SK-N-MC (cell line): ENCODE data around the gene HEMGN.

Experiments
- EZH2 ChIP-seq: fragments of 200-600 bp; sonication (generic); IDR thresholded peaks from one replicate; pipeline ENCODE4 v1.6.1; 2017; ENCODE audit warnings: antibody characterized with exemption
- POLR2AphosphoS5 ChIP-seq: IDR thresholded peaks from 2 replicates; pipeline ENCODE4 v1.6.1; 2012; ENCODE audit warnings: mild to moderate bottlenecking, low read depth, low read length, borderline replicate concordance

DNA sequence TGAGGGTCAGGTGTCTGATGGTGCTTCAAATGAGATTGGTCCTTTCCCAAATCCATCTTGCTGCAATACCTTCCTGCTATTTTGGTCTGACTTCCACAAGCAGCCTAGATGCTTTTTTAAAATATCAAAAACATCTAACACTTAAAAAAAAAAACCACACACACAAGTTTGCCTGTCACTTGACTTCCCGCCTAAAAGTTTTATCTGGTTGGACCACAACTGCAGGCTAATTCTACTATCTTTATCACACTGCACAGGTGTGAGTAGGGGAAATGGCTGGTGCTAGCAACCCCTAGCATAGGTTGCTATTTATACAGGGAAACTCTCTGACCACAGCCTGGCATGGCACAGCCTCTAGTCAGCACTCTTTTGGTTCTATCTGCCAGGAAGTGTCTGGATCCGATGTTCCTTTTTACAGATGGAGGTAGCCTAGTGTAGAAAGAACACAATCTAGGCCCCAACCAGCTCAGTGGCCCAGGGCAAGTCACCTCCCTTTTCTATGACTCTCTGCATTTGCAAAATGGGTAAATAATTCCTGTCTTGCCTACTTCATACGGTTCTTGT, at the start of gene HEMGN:
- TF ChIP-seq EZH2 (no peak), POLR2AphosphoS5 (no peak)
